Thyroid gland (tissue), 4 donors: ENCODE results near the gene GAS5.

Experiments
- CTCF ChIP-seq, 6 experiments: fragments of 200-600 bp in 3 of 6; fragments of 450-650 bp in 3 of 6; sonication (generic) in 3 of 6; IDR thresholded peaks; one replicate each; pipeline ENCODE4 v1.5.1; 2016 to 2019; ENCODE audit warnings: antibody characterized with exemption in 6 of 6, mild to moderate bottlenecking in 2 of 6, inconsistent platforms in 1 of 6, moderate library complexity in 1 of 6
- POLR2A ChIP-seq, 2 donors: fragments of 450-650 bp; IDR thresholded peaks; one replicate each; pipeline ENCODE4 v1.6.1; 2017; ENCODE audit warnings: antibody characterized with exemption in 2 of 2, mild to moderate bottlenecking in 2 of 2, moderate library complexity in 1 of 2

GRCh38 chr1:173900427-173900826, 32.6 kb upstream of the GAS5 start:
- TF ChIP-seq CTCF (IDR thresholded peaks at IDR 0.05): no peak
- TF ChIP-seq POLR2A (IDR thresholded peaks at IDR 0.05): no peak
